ENCODE data around the gene RNF26. TPM values are rescaled to one million over a fixed set of nuclear protein-coding genes. Genes with fewer than 3 reads are reported as not detected.

RNF26 gene
- polyA plus RNA-seq, 1 of the 3 experiments (the other 2 are of a cell fraction): 31.9 TPM

- Histone ChIP-seq H3K79me2 (ENCODE audit: insufficient read depth) (peaks cover 6% of the 10 kb centered on the region; the same call in 1 of the 2 replicates), H3K36me3 (replicated peaks in 1 of 2; ENCODE audit: control insufficient read depth in 1 of 2, insufficient read depth in 2 of 2, low read length in 1 of 2) (peaks cover 0 to 3% of the 10 kb centered on the region in 2 experiments), H3K4me1 (ENCODE audit: control insufficient read depth in 1 of 2, insufficient read depth in 2 of 2, low read depth in 1 of 2, low read length in 1 of 2) (peaks cover 16 to 28% of the 10 kb centered on the region in 2 experiments; a peak in 3 of 4 replicates), H3K4me3 (ENCODE audit: low read depth in 2 of 2, low read length in 1 of 2) (no peak overlapping the region), H3F3A (replicated peaks; ENCODE audit: insufficient read depth) (peaks cover 6% of the 10 kb centered on the region), H3K4me2 (no peak overlapping the region), H3K9me3 (no peaks in the 10 kb centered on the region), H2AFZ (ENCODE audit: low read depth) (no peak overlapping the region), H3K9me2 (no peaks in the 10 kb centered on the region), H4K20me1 (ENCODE audit: insufficient read depth) (no peaks in the 10 kb centered on the region), H3K27ac (ENCODE audit: low read depth in 2 of 2, low read length in 1 of 2) (no peak overlapping the region), H3K27me3 (ENCODE audit: insufficient read depth) (no peaks in the 10 kb centered on the region), H3K9ac (no peak overlapping the region)
- ChIA-PET CTCF (interaction anchor here (0.7 to 8.6 kb wide), 5 partner anchors 15 to 226 kb away, joined by 3 to 191 read pairs (median 90); no protein-coding TSS in a partner anchor), POLR2A (no interaction called here)
- TF ChIP-seq EP300 (IDR thresholded peaks at IDR 0.05; ENCODE audit: borderline replicate concordance in 1 of 2, low read depth in 1 of 2, low read length in 1 of 2): no peak
- no peak for TF ChIP-seq YY1 (IDR thresholded peaks at IDR 0.05; ENCODE audit: low read depth)
- no peak for TF ChIP-seq EZH2phosphoT487 (IDR thresholded peaks at IDR 0.05; ENCODE audit: borderline replicate concordance, low read depth)
- TF ChIP-seq FOXM1 (IDR thresholded peaks at IDR 0.05; ENCODE audit: low read depth): no peak
- no peak for TF ChIP-seq SMC3 (IDR thresholded peaks at IDR 0.05; ENCODE audit: low read depth, low read length)
- TF ChIP-seq IRF3 (IDR thresholded peaks at IDR 0.05; ENCODE audit: low read depth, low read length): no peak
- TF ChIP-seq ELF1 (IDR thresholded peaks at IDR 0.05): no peak
- no peak for TF ChIP-seq NFIC (IDR thresholded peaks at IDR 0.05; ENCODE audit: borderline replicate concordance)
- no peak for TF ChIP-seq USF1 (IDR thresholded peaks at IDR 0.05; ENCODE audit: borderline replicate concordance, low read depth)
- no peak for TF ChIP-seq TEAD4 (IDR thresholded peaks at IDR 0.05; ENCODE audit: borderline replicate concordance, insufficient read depth)
- TF ChIP-seq CTCF (IDR thresholded peaks at IDR 0.05): no peak
- no peak for TF ChIP-seq FOSL2 (IDR thresholded peaks at IDR 0.05; ENCODE audit: borderline replicate concordance, low read depth)
- no peak for TF ChIP-seq ZBTB33 (IDR thresholded peaks at IDR 0.05; ENCODE audit: borderline replicate concordance, low read depth)
- TF ChIP-seq RCOR1 (IDR thresholded peaks at IDR 0.05; ENCODE audit: low read length): no peak
- TF ChIP-seq POLR2AphosphoS5 (IDR thresholded peaks at IDR 0.05; ENCODE audit: low read depth, low read length): no peak
- TF ChIP-seq SIN3A (IDR thresholded peaks at IDR 0.05; ENCODE audit: borderline replicate concordance, low read depth, low read length): no peak
- TF ChIP-seq GABPA (IDR thresholded peaks at IDR 0.05; ENCODE audit: low read depth): no peak
- TF ChIP-seq REST (IDR thresholded peaks at IDR 0.05; ENCODE audit: low read depth, low read length): no peak
- no peak for DNase-seq
- 89% methylated on average over 3 of the region's 7 CpGs for WGBS (ENCODE audit: low lambda C conversion rate)
These were observed 7.6 kb downstream of the RNF26 start for GRCh38 chr11:119342023-119342300.
